ENCODE data around the gene RAB5A.

- TF ChIP-seq CTCF (IDR thresholded peaks at IDR 0.05; ENCODE audit: low read depth, low read length) (no peak), EZH2phosphoT487 (IDR thresholded peaks at IDR 0.05; ENCODE audit: low read depth) (no peak)
These were observed 1.4 kb upstream of the RAB5A start for GRCh38 chr3:19945534-19945933.
